Cardiac muscle cell (in vitro differentiated cells and primary cell): ENCODE results near the gene TRIM38. TPM values are rescaled to one million over a fixed set of nuclear protein-coding genes. Genes with fewer than 3 reads are reported as not detected.
A peak's percentile ranks its signal among the peaks of the same experiment; 100 is the strongest.

Experiments
- DNase-seq, 2 donors: peaks; one replicate each; pipeline versions ENCODE4 v3.0.0 to v3.0.0-alpha.2; 2010 to 2017; ENCODE audit warnings: low read depth in 1 of 2, low spot score in 1 of 2
- H3K27ac ChIP-seq: fragments of 200-600 bp; sonication (generic); 2 replicates; pipeline ENCODE4 v1.5.1; 2016
- H3K27me3 ChIP-seq: fragments of 200-600 bp; sonication (generic); 2 replicates; pipeline ENCODE4 v1.6.0; 2016; ENCODE audit warnings: control low read depth
- H3K36me3 ChIP-seq: fragments of 200-600 bp; sonication (generic); 2 replicates; pipeline ENCODE4 v1.5.1; 2016; ENCODE audit warnings: control low read depth
- H3K4me1 ChIP-seq: fragments of 200-600 bp; sonication (generic); 2 replicates; pipeline ENCODE4 v1.8.1; 2017; ENCODE audit warnings: low read depth, mild to moderate bottlenecking, mixed run types
- H3K4me3 ChIP-seq: fragments of 200-600 bp; sonication (generic); 2 replicates; pipeline ENCODE4 v1.5.1; 2016; ENCODE audit warnings: mild to moderate bottlenecking
- H3K9me3 ChIP-seq: fragments of 200-600 bp; sonication (generic); 2 replicates; pipeline ENCODE4 v1.5.1; 2017; ENCODE audit warnings: low read depth, mild to moderate bottlenecking, control low read depth
- polyA plus RNA-seq: library from polyadenylated mRNA; unstranded; fragments of >200 nt; fragmentation: Nextera tagmentation; extraction: Ambion mirVana; gene quantifications from 2 replicates; pipeline ENCODE4 v1.2.1, GENCODE V29; 2016
- total RNA-seq: library from RNA; depleted of rRNA; stranded (reverse); fragments of >200 nt; gene quantifications from 2 replicates; pipeline ENCODE4 v1.2.3, GENCODE V29; 2016
- TF ChIP-seq, protein P1 (sequence below): IDR thresholded peaks from 2 replicates; pipeline ENCODE4 v1.5.1; 2012; ENCODE audit warnings: low read depth, mild to moderate bottlenecking, low read length

TRIM38 gene
- total and polyA plus RNA-seq, 2 experiments from 2014 or later, result 0.05 to 0.12 TPM

DNA sequence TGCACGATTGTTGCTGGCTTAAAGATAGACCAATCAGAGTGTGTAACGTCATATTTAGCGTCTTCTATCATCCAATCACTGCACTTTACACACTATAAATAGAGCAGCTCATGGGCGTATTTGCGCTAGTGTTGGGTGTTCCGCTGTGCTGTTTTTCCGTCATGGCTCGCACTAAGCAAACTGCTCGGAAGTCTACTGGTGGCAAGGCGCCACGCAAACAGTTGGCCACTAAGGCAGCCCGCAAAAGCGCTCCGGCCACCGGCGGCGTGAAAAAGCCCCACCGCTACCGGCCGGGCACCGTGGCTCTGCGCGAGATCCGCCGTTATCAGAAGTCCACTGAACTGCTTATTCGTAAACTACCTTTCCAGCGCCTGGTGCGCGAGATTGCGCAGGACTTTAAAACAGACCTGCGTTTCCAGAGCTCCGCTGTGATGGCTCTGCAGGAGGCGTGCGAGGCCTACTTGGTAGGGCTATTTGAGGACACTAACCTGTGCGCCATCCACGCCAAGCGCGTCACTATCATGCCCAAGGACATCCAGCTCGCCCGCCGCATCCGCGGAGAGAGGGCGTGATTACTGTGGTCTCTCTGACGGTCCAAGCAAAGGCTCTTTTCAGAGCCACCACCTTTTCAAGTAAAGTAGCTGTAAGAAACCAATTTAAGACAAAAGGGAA, 57.9 kb downstream of the TRIM38 start:
- Histone ChIP-seq H3K36me3 (no peaks in the 10 kb centered on the region), H3K4me3 (peak overlapping the region; percentile 50), H3K27me3 (no peaks in the 10 kb centered on the region), H3K9me3 (no peaks in the 10 kb centered on the region), H3K4me1 (peaks cover 4% of the 10 kb centered on the region), H3K27ac (peak overlapping the region; percentile 98)
- peak; percentile 67 to 95 for DNase-seq
- TF ChIP-seq, protein P1, sequence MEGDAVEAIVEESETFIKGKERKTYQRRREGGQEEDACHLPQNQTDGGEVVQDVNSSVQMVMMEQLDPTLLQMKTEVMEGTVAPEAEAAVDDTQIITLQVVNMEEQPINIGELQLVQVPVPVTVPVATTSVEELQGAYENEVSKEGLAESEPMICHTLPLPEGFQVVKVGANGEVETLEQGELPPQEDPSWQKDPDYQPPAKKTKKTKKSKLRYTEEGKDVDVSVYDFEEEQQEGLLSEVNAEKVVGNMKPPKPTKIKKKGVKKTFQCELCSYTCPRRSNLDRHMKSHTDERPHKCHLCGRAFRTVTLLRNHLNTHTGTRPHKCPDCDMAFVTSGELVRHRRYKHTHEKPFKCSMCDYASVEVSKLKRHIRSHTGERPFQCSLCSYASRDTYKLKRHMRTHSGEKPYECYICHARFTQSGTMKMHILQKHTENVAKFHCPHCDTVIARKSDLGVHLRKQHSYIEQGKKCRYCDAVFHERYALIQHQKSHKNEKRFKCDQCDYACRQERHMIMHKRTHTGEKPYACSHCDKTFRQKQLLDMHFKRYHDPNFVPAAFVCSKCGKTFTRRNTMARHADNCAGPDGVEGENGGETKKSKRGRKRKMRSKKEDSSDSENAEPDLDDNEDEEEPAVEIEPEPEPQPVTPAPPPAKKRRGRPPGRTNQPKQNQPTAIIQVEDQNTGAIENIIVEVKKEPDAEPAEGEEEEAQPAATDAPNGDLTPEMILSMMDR, result no peak

DNA sequence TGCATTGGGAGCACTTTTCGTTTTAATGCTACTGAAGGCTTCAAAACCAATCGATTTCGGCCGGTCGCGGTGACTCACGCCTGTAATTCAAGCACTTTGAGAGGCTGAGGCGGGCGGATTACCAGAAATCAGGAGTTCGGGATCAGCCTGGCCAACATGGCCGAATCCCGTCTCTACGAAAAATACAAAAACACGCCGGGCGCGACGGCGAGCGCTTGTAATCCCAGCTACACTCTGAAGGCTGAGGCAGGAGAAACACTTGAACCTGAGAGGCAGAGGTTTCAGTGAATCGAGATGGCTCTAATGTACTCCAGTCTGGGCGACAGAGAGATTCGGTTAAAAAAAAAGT, 58.4 kb downstream of the TRIM38 start:
- no peaks in the 10 kb centered on the region for H3K9me3 ChIP-seq
- peak; percentile 71 to 72 for DNase-seq
- H3K4me3 ChIP-seq, result peak overlapping the region; percentile 50
- H3K36me3 ChIP-seq, result no peaks in the 10 kb centered on the region
- peak overlapping the region; percentile 98 for H3K27ac ChIP-seq
- no peaks in the 10 kb centered on the region for H3K27me3 ChIP-seq
- TF ChIP-seq, protein P1, result no peak
- H3K4me1 ChIP-seq, result peaks cover 9% of the 10 kb centered on the region

DNA sequence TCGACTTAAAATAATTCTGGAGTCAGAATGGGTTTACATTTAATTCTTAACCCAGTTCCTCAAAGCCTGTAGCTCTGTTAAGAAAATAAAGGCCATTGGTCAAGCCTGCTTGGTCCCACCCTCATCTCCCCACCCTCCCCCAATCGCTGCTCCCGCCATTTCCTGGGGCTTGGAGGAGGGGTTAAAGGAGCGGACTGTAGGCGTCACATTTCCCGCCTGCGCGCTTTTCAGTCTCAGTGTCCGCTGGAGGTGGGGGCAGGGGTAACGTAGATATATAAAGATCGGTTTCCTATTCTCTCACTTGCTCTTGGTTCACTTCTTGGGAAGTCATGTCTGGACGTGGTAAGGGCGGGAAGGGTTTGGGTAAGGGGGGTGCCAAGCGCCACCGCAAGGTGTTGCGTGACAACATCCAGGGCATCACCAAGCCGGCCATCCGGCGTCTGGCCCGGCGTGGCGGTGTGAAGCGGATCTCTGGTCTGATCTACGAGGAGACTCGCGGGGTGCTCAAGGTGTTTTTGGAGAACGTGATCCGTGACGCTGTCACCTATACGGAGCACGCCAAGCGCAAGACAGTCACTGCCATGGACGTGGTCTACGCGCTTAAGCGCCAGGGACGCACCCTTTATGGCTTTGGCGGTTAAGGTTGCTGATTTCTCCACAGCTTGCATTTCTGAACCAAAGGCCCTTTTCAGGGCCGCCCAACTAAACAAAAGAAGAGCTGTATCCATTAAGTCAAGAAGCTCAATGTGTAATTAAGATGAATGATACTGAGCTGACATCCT, 58.9 kb downstream of the TRIM38 start:
- TF ChIP-seq, protein P1, result no peak
- H3K36me3 ChIP-seq, result no peaks in the 10 kb centered on the region
- no peaks in the 10 kb centered on the region for H3K9me3 ChIP-seq
- DNase-seq, result peak; percentile 95 to 96
- H3K27ac ChIP-seq, result peak overlapping the region; percentile 98
- peak overlapping the region; percentile 50 for H3K4me3 ChIP-seq
- peaks cover 10% of the 10 kb centered on the region for H3K4me1 ChIP-seq
- H3K27me3 ChIP-seq, result no peaks in the 10 kb centered on the region

DNA sequence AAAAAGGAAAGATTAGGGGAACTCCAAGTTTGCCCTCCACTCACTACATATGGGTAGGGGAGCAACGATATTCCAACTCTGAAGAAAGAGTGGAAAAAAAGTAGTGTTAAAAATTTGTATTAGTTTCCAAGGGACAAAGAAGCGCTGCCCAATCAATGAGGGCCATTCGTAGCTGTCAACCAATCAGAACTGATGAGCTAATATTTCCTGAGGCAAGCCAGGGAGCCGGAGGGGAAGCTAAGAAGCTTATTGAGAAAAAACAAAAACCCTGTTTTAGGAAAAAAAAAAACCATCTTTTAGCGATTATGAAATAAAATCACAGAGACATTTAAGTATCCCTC, 59.5 kb downstream of the TRIM38 start:
- Histone ChIP-seq H3K36me3 (no peaks in the 10 kb centered on the region), H3K4me1 (peaks cover 10% of the 10 kb centered on the region), H3K27ac (peak overlapping the region; percentile 98), H3K9me3 (no peaks in the 10 kb centered on the region), H3K4me3 (peak overlapping the region; percentile 50), H3K27me3 (no peaks in the 10 kb centered on the region)
- TF ChIP-seq, protein P1, result no peak
- peak; percentile 78 to 88 for DNase-seq

DNA sequence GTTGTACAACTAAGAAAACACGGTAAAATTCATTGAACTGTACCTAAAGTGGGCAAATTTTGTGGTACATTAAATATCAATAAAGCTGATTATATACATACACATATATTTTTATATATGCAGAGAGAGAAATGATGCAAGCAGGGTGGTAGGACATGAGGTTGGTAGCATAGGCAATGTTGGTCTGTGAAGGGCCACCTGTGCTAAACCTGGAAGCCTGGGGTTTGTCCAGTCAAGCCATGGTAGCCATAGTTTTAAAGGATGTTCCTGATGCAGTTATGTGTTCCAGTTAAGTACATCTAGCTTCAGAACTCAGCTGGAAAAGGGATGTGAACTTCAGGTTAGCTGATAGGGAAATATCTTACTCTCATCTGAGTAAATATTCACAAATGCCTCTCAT, 60.1 kb downstream of the TRIM38 start:
- TF ChIP-seq, protein P1, result no peak
- Histone ChIP-seq H3K4me1 (peaks cover 10% of the 10 kb centered on the region), H3K36me3 (no peaks in the 10 kb centered on the region), H3K27me3 (no peaks in the 10 kb centered on the region), H3K4me3 (no peak overlapping the region), H3K27ac (no peak overlapping the region), H3K9me3 (no peaks in the 10 kb centered on the region)
- DNase-seq, result no peak
